OCI-M2 (cell line): ENCODE results near the gene LMOD1.
"Not testable (repeated sequence)": the region's sequence is repeated elsewhere in the genome, so short reads cannot be mapped to it uniquely, and the experiment has no call there.

Experiments
- DNase-seq: peaks from one replicate; lab custom pipeline; 2025; ENCODE audit not compliant: unreplicated experiment; lab: John Stamatoyannopoulos, UW

Gene LMOD1

GRCh38 chr1:201946224-201946908 lies at the start of gene LMOD1:
Gene LMOD1 (minus strand): TSS chr1:201946548. CDS start chr1:201946340, 208 bp downstream.
- DNase-seq, result no peak

- no peak for DNase-seq
Measured at GRCh38 chr1:201990427-201990826, 44.1 kb upstream of the LMOD1 start.

- DNase-seq, result no peak
Measured at GRCh38 chr1:201989354-201990128, 43.2 kb upstream of the LMOD1 start.

GRCh38 chr1:201988601-201989000 lies 42.3 kb upstream of the LMOD1 start:
- no peak for DNase-seq

GRCh38 chr1:201985355-201985754 lies 39.0 kb upstream of the LMOD1 start:
- DNase-seq, result no peak

GRCh38 chr1:201984446-201984845 lies 38.1 kb upstream of the LMOD1 start:
- no peak for DNase-seq

GRCh38 chr1:201983380-201983805 lies 37.0 kb upstream of the LMOD1 start:
- no peak for DNase-seq

- DNase-seq, result no peak
Measured at GRCh38 chr1:201982623-201983379, 36.5 kb upstream of the LMOD1 start, which contains the start of gene RNPEP. Gene RNPEP (plus strand): TSS chr1:201982648. CDS start chr1:201982667, 19 bp downstream.

- no peak for DNase-seq
Measured at GRCh38 chr1:201982082-201982622, 35.8 kb upstream of the LMOD1 start.

GRCh38 chr1:201970334-201971159 lies 24.2 kb upstream of the LMOD1 start:
- DNase-seq, result no peak

- DNase-seq, result no peak
Measured at GRCh38 chr1:201968202-201968925, 22.0 kb upstream of the LMOD1 start.

- no peak for DNase-seq
Measured at GRCh38 chr1:201966171-201966570, 19.8 kb upstream of the LMOD1 start.

- no peak for DNase-seq
Measured at GRCh38 chr1:201964261-201964660, 17.9 kb upstream of the LMOD1 start.

GRCh38 chr1:201962382-201962781 lies 16.0 kb upstream of the LMOD1 start:
- not testable (repeated sequence) for DNase-seq

GRCh38 chr1:201958348-201958747 lies 12.0 kb upstream of the LMOD1 start:
- no peak for DNase-seq

GRCh38 chr1:201955729-201956143 lies 9.4 kb upstream of the LMOD1 start:
- DNase-seq, result no peak

GRCh38 chr1:201955009-201955728 lies 8.8 kb upstream of the LMOD1 start, which contains the start of gene TIMM17A:
Gene TIMM17A (plus strand): TSS chr1:201955503. CDS start chr1:201955527, 24 bp downstream.
- peak; percentile 44 for DNase-seq

- no peak for DNase-seq
Measured at GRCh38 chr1:201954263-201955008, 8.1 kb upstream of the LMOD1 start.
